ENCODE results near the gene ATPAF1.

DNA sequence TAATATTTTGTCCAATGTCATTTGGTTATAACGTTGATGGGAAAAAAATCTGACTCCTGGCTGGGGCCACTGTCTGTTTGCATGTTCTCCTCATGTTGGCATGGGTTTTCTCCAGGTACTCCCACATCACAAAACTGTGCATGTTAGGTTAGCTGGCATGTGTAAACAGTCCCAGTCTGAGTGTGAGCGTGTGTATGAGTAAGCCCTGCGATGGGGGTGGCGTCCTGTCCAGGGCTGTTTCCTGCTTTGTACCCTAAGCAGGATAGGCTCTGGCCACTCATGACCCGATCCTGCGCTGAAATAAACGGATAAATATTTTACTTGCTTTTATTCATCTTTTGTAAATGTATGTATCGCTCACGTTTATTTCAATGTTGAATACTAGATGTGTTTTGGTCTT, 37.2 kb upstream of the ATPAF1 start:
- no peak for TF ChIP-seq POLR2A (IDR thresholded peaks at IDR 0.05; ENCODE audit: low read length)
- TF ChIP-seq GATA1 (IDR thresholded peaks at IDR 0.05; ENCODE audit: low read depth, low read length): no peak
